CD4-positive, alpha-beta T cell treated with Interferon alpha-2 for 1 hour (primary cell): ENCODE results near the gene TBCE.

Source experiments
- DNase-seq, 2 donors: peaks; one replicate each; pipeline ENCODE4 v3.0.0-alpha.2; 2020 to 2022

The TBCE gene

GRCh38 chr1:235410467-235410866, 43.2 kb downstream of the TBCE start:
- no peak for DNase-seq

DNA sequence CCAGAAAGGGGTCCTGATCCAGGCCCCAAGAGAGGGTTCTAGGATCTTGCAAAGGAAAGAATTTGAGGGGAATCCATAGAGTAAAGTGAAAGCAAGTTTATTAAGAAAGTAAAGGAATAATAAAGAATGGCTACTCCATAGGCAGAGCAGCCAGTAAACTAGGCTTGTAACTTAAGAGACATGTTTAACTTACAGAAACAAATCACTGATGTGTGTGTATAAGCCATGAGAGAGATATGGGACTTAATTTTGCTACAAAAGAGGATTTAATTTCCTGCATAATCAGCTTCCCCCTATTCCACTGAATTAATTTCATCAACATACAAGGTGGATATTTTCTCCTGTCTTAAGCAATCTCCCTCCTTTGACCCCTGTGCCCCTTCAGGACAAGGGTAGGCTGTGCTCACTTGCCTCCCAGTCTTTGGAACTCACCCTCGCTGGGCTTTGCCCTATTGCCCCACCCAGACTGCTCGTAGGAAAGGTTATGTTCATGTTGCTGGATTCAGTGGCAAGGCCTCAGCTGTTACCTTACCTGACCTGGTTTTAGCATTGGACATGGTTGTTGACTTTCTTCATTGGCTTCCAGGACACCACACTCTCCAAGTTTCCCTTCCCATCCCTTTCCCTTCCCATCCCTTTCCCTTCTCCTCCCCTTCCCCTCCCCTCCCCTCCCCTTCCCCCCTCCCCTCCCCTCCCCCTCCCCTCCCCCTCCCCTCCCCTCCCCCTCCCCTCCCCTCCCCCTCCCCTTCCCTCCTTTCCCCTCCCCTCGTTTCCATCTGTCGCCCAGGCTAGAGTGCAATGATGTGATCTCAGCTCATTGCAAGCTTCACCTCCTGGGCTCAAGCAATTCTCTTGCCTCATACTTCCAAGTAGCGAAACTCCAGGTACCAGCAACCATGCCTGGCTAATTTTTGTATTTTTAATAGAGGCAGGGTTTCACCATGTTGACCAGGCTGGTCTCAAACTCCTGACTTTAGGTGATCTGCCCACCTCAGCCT, 44.6 kb downstream of the TBCE start:
- no peak for DNase-seq

- DNase-seq: peak; percentile 65 to 75
Measured at GRCh38 chr1:235415008-235415904, 48.0 kb downstream of the TBCE start.

GRCh38 chr1:235416662-235417049, 49.4 kb downstream of the TBCE start:
- no peak for DNase-seq

DNA sequence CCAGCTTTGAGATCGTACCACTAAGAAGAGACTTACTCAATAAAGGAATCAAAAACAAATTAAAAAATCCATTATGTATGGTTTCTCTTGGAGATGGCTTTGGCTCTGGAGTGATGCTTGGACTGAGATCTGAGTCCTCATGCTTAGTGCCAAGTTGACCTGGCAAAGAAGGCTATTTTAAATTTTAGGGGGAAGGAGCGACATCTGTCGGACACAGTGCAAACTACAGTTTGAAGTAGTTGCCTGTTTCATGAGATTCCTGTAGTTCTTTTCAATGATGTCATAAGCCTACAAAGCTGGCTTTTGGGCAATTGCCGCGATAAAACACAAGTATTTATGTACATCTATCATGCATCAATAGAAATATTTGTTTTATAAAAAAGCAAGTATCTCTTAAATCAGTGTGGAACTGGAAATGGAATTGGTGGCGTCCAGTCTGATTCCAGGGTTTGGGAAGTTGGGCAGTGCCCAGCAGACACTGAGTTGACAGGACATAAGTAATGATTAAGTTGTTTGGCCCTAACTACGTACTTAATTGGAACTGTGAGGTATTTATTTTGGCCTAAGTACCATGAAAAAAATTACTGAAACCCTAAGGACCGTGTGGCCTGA, 50.0 kb downstream of the TBCE start:
- DNase-seq: peak; percentile 56 to 76

DNA sequence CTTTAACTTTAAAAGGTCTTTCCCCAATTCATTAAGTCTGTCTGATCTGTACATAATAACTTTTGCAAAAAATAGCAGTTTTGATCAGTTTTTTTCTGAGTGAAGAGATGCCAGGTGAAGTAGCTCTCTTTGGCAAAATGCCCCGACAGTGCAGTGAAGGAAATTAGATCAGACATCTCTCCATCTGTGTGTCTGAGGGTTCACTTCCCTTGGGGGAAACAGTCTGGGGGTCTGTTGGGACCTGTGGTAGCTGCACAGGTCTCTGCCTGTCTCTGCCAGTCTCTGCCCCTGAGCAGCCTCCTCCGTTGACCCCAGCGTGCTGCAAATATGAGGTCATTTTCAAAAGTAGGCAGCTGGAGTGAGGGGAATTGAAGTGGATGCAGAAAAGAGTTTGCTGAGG, 54.5 kb downstream of the TBCE start:
- DNase-seq: no peak

GRCh38 chr1:235423214-235423652, 56.0 kb downstream of the TBCE start:
- DNase-seq: peak in 1 of 2 donors; percentile 10

DNA sequence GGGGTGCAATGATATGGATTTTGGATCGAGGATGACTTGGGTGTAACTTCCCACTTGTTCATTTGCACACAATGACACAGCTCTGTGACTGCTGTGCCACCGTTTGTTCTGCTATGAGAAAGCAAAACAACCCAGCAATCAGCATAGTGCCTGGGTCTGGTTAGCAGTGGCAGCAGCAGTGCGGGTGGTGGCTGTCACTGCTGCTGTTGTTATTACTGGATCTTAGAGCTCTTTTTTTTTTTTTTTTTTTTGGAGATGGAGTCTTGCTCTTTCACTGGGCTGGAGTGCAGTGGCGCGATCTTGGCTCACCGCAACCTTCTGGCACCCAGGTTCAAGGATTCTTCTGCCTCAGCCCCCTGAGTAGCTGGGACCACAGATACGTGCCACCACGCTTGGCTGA, 56.9 kb downstream of the TBCE start:
- DNase-seq: no peak

DNA sequence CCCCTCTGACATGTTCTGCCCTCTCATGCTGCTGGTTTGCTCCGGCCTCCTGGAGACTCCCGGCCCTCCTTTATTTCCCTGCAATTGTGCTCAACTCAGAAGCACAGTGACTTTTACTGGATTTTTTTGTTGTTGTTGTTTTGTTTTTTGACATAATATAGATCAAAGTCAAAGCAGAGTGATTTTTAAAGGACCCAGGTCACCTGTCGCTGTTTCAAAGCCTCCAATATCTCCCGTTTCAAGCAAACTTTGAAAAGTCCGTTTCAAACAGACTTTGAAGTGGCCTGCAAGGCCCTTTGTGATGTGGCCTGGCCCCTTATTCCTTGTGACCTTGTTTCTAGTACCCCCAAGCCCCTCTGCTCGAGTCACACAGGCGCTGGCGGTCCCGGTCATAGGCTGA, 58.1 kb downstream of the TBCE start:
- DNase-seq: no peak

GRCh38 chr1:235426143-235426542, 58.9 kb downstream of the TBCE start:
- no peak for DNase-seq

- no peak for DNase-seq
Measured at GRCh38 chr1:235426680-235427079, 59.5 kb downstream of the TBCE start.

DNA sequence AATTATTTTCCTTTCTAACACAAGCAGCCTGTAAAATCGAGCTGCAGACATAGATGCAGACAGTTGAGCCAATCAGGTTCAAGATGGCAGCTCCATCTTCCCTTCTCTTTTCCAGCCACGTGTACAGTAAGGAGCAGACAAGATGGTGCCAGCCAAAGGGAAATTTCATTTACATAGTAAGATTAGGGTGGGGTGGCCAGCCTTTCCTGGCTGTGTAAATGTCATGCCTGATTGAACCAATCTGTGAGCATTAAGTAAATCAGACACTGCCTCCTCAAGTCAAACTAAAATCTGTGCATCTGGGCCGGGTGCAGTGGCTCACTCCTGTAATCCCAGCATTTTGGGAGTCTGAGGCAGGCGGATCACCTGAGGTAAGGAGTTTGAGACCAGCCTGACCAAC, 60.2 kb downstream of the TBCE start:
- no peak for DNase-seq

GRCh38 chr1:235429143-235429542, 61.9 kb downstream of the TBCE start:
- no peak for DNase-seq

DNA sequence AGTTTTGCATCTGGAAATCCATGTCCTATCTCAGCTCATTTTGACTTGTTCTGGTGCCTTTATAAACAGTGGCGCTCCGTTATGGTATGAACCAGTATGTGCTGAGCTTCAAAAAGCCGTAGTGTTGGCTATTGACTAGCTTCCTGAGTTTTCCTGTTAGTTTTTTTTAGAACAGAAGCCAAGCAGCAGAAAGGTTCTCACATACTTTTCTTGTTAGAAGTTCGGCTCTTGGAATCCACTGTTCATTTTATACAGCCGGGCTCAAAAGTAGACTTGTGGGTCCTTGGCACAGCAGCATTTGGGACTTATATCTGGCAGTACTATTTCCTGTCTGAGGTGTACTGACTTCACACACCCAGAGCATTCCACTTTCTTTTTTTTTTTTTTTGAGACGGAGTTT, 63.8 kb downstream of the TBCE start:
- no peak for DNase-seq

GRCh38 chr1:235434001-235434400, 66.8 kb downstream of the TBCE start:
- no peak for DNase-seq

DNA sequence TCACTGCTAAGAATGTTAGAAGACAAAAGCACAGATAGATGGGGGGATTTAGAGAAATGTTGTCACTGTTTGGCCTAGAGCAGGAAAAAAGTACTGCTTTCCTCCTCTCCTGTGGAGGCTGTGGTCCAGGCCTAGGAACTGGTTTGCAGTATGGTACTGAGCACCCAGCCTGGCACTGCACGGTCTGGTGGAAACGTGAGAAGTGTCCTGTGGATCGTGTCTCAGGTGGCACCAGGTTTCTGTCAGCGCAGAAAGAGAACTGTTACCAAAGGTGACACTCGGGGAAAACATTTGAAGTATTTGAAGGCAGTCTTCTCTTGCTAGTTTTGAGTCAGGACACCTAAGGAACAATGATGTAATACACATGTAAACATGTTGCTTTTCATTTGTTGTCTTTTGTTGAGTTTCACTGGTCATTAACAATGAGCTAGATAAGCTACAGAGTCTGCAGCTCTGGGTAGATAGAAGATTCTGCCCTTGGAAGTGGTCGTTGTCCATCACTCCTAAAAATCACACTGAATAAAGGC, 74.0 kb downstream of the TBCE start:
- DNase-seq: no peak

DNA sequence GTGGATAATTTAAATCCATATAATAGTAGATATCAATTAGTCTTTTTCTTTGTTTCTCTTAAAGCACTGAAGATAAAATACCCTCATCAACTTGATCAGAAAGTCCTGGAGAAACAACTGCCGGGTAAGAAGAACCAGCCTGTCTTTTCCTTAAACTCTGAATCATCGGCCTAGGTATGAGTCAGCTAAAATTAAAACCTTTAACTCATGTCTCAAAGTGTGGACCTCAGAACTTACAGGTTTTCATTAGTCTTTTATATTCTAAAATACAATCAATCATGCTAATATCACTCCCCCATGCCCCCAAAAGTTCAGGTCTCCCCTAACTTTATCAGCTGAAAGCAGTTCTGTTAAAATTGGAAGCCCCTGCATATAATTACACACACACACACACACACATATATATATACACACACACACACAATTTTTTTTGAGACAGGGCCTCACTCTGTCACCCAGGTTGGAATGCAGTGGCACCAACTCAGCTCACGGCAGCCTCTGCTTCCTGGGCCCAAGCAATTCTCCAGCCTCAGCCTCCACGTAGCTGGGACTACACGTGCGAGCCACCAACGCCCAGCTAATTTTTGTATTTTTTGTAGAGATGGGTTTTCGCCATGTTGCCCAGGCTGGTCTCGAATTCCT, 75.7 kb downstream of the TBCE start:
- DNase-seq: no peak

- no peak for DNase-seq
Measured at GRCh38 chr1:235448616-235449015, 81.4 kb downstream of the TBCE start.

DNA sequence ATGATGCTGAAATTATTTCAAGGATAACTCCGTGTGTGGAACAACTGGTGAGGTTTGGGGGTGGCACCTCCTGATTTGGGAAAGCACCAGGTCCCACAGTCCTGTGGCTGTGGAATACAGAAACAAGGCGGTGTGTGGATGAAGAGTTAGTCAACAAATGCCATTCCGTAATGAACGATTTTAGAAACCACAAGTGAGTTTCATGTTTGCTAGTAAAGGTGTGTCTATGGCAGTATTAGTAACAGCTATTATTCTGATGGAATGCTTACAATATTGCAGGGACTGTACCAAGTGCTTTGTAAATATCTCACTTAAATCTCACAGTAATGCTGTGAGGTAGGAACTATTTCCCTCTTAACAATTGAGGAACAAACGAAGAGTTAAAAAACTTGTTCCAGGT, 83.2 kb downstream of the TBCE start:
- DNase-seq: no peak

- no peak for DNase-seq
Measured at GRCh38 chr1:235450886-235451483, 83.8 kb downstream of the TBCE start.

GRCh38 chr1:235454021-235454420, 86.8 kb downstream of the TBCE start:
- DNase-seq: no peak

DNA sequence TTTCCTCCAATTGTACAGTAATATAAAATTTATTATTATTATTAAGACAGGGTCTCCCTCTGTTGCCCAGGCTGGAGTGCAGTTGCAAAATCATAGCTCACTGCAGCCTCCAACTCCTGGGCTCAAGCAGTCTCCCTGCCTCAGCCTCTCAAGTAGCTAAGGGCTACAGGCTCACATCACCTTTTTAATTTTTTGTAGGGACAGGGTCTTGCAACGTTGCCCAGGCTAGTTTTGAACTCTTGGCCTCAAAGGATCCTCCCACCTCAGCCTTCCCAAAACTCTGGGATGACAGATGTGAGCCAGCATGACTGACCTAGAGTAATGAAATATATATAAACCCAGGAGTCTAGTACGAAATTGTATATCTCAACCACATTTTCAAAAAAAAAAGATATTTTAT, 87.9 kb downstream of the TBCE start:
- no peak for DNase-seq
